SK-N-SH treated with all-trans-retinoic acid at 6 μM for 48 hours (cell line): ENCODE data around the gene CYS1.

ENCODE experiments used
- ATAC-seq: fragments of 200-7000 bp; cut with Tn5 transposase; 3 replicates; pipeline ENCODE4 v1.9.1; 2020; ENCODE audit warnings: mild to moderate bottlenecking, moderate library complexity
- ARNTL ChIP-seq: fragments of 450-650 bp; formaldehyde crosslinking; IDR thresholded peaks from 2 replicates; pipeline ENCODE4 v1.5.0; 2020; ENCODE audit warnings: low read depth, mild to moderate bottlenecking, moderate library complexity, borderline replicate concordance
- BACH2 ChIP-seq: fragments of 250-450 bp; sonication (Bioruptor Pico); IDR thresholded peaks from 2 replicates; pipeline ENCODE4 v1.9.0; 2021; ENCODE audit warnings: mild to moderate bottlenecking, borderline replicate concordance
- CSRNP3 ChIP-seq: fragments of 250-450 bp; sonication (Bioruptor Pico); IDR thresholded peaks from 2 replicates; pipeline ENCODE4 v1.5.1; 2021; ENCODE audit warnings: mild to moderate bottlenecking, moderate library complexity
- ESRRG ChIP-seq: fragments of 250-450 bp; sonication (Bioruptor Pico); IDR thresholded peaks from 2 replicates; pipeline ENCODE4 v1.6.1; 2021; ENCODE audit warnings: mild to moderate bottlenecking
- GLIS3 ChIP-seq: fragments of 250-450 bp; sonication (Bioruptor Pico); IDR thresholded peaks from 2 replicates; pipeline ENCODE4 v1.5.0; 2020; ENCODE audit warnings: mild to moderate bottlenecking, moderate library complexity
- ISL1 ChIP-seq: fragments of 250-450 bp; sonication (Bioruptor Pico); IDR thresholded peaks from 2 replicates; pipeline ENCODE4 v2.1.2; 2022; ENCODE audit warnings: mild to moderate bottlenecking, moderate library complexity
- OSR1 ChIP-seq: fragments of 250-450 bp; sonication (Bioruptor Pico); IDR thresholded peaks from 2 replicates; pipeline ENCODE4 v1.8.0; 2022; ENCODE audit warnings: moderate library complexity, mild to moderate bottlenecking, inconsistent platforms
- PATZ1 ChIP-seq: fragments of 250-450 bp; sonication (Bioruptor Pico); IDR thresholded peaks from 2 replicates; pipeline ENCODE4 v1.8.0; 2020; ENCODE audit warnings: mild to moderate bottlenecking, moderate library complexity, borderline replicate concordance
- POU6F1 ChIP-seq: fragments of 250-450 bp; sonication (Bioruptor Pico); IDR thresholded peaks from 2 replicates; pipeline ENCODE4 v1.8.0; 2021; ENCODE audit warnings: low read depth, mild to moderate bottlenecking, moderate library complexity, borderline replicate concordance
- RARB ChIP-seq: fragments of 250-450 bp; sonication (Bioruptor Pico); IDR thresholded peaks from 2 replicates; pipeline ENCODE4 v1.8.0; 2021; ENCODE audit warnings: mild to moderate bottlenecking, moderate library complexity
- SNAI2 ChIP-seq: fragments of 250-450 bp; sonication (Bioruptor Pico); IDR thresholded peaks from 2 replicates; pipeline ENCODE4 v1.5.0; 2020; ENCODE audit warnings: mild to moderate bottlenecking, moderate library complexity
- TCF4 ChIP-seq: fragments of 250-450 bp; sonication (Bioruptor Pico); IDR thresholded peaks from 2 replicates; pipeline ENCODE4 v1.8.0; 2021; ENCODE audit warnings: mild to moderate bottlenecking, moderate library complexity, borderline replicate concordance
- ZC3H10 ChIP-seq: fragments of 250-450 bp; sonication (Bioruptor Pico); IDR thresholded peaks from 2 replicates; pipeline ENCODE4 v1.5.1; 2021; ENCODE audit warnings: mild to moderate bottlenecking, moderate library complexity
- ZFP3 ChIP-seq: fragments of 250-450 bp; sonication (Bioruptor Pico); IDR thresholded peaks from 2 replicates; pipeline ENCODE4 v1.5.0; 2020; ENCODE audit warnings: mild to moderate bottlenecking, moderate library complexity
- ZNF565 ChIP-seq: fragments of 450-650 bp; formaldehyde crosslinking; conservative IDR thresholded peaks from 2 replicates; pipeline ENCODE4 v1.5.0; 2020; ENCODE audit warnings: low read depth, mild to moderate bottlenecking, moderate library complexity
- ZNF70 ChIP-seq: fragments of 450-650 bp; formaldehyde crosslinking; IDR thresholded peaks from 2 replicates; pipeline ENCODE4 v1.5.0; 2020; ENCODE audit warnings: mild to moderate bottlenecking, moderate library complexity
- TF ChIP-seq, protein P1 (sequence below): fragments of 250-450 bp; sonication (Bioruptor Pico); IDR thresholded peaks from 2 replicates; pipeline ENCODE4 v1.5.1; 2020; ENCODE audit warnings: low read depth, mild to moderate bottlenecking, moderate library complexity
- TF ChIP-seq, protein P2 (sequence below): fragments of 250-450 bp; sonication (Bioruptor Pico); IDR thresholded peaks from 2 replicates; pipeline ENCODE4 v1.5.0; 2020; ENCODE audit warnings: mild to moderate bottlenecking, moderate library complexity

The CYS1 gene

GRCh38 chr2:10058251-10059015, 21.8 kb downstream of the CYS1 start:
- no peak for ATAC-seq
- no peak for TF ChIP-seq TCF4 (CRISPR knock-in tag)

DNA sequence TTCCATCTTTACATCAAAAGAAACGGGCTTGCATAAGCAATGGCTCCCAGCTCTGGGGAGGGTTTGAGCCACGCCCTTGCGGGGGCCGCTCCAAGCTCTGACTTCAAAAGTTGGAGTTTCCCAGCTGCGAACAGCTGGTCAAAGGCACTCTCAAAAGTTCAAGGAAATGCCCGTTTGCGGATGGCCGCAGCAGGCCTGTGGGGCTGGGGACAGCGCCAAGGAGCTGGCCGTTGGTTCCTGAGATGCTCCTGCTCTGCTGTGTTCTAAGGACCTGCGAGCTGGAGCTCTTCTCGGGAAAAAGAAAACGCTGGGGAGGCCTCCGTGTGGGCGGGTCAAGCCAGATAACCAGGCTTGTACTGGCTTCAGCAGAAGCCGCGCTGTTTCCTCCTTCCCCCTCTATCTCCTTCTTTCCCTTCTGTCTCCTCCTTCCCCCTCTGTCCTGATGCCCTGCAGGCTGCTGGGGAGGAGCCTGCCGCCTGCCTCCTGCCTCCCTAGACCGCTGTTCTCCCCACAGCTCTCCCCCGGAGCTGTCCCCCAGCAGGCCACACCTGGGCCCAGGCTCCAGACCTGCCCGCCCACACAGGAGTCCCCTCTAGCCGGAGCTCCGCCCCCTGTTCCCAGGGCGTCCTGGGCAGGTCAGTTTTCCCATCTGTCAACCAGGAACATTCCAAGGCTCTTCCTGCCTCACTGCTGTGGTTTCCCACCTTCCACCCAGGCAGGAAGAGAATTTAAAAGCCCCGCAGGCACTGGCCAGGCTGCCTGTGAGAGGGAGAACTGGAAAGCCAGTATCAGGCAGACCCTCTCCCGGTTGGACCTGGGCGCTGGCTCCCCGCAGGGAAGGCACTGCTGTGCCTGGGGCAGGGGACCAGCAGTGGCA, 22.7 kb downstream of the CYS1 start:
- TF ChIP-seq ZNF70 (CRISPR knock-in tag): no peak
- TF ChIP-seq, protein P1, sequence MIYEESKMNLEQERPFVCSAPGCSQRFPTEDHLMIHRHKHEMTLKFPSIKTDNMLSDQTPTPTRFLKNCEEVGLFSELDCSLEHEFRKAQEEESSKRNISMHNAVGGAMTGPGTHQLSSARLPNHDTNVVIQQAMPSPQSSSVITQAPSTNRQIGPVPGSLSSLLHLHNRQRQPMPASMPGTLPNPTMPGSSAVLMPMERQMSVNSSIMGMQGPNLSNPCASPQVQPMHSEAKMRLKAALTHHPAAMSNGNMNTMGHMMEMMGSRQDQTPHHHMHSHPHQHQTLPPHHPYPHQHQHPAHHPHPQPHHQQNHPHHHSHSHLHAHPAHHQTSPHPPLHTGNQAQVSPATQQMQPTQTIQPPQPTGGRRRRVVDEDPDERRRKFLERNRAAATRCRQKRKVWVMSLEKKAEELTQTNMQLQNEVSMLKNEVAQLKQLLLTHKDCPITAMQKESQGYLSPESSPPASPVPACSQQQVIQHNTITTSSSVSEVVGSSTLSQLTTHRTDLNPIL (CRISPR knock-in tag): no peak
- no peak for TF ChIP-seq OSR1 (CRISPR knock-in tag)
- TF ChIP-seq, protein P2, sequence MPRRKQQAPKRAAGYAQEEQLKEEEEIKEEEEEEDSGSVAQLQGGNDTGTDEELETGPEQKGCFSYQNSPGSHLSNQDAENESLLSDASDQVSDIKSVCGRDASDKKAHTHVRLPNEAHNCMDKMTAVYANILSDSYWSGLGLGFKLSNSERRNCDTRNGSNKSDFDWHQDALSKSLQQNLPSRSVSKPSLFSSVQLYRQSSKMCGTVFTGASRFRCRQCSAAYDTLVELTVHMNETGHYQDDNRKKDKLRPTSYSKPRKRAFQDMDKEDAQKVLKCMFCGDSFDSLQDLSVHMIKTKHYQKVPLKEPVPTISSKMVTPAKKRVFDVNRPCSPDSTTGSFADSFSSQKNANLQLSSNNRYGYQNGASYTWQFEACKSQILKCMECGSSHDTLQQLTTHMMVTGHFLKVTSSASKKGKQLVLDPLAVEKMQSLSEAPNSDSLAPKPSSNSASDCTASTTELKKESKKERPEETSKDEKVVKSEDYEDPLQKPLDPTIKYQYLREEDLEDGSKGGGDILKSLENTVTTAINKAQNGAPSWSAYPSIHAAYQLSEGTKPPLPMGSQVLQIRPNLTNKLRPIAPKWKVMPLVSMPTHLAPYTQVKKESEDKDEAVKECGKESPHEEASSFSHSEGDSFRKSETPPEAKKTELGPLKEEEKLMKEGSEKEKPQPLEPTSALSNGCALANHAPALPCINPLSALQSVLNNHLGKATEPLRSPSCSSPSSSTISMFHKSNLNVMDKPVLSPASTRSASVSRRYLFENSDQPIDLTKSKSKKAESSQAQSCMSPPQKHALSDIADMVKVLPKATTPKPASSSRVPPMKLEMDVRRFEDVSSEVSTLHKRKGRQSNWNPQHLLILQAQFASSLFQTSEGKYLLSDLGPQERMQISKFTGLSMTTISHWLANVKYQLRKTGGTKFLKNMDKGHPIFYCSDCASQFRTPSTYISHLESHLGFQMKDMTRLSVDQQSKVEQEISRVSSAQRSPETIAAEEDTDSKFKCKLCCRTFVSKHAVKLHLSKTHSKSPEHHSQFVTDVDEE (CRISPR knock-in tag): no peak
- ATAC-seq: peak; percentile 7; the same call in 1 of the 3 replicates

DNA sequence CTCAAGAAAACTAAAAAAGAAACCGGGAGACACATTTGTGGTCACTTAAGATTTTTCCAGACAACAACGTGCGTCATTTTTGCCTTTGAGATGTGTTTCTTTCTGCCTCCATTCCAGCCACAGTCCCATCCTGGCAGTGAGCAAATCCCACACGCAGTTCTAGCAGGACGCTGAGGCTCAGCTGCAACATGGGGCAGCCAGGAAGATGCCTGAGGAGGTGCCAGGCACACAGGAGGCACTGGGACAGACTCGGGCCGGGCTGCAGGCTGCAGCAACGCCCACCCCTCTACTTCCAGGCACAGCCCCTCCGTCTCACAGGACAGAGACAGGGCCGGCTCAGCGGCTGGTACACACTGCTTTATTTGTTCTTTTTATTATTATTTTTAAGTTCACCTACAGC, 23.8 kb downstream of the CYS1 start:
- ATAC-seq: no peak

More for the DNA sequence above, 23.8 kb downstream of the CYS1 start:
- TF ChIP-seq BACH2 (CRISPR knock-in tag) (no peak), ESRRG (no peak), CSRNP3 (CRISPR knock-in tag) (no peak), ZNF565 (CRISPR knock-in tag) (no peak), RARB (no peak), ARNTL (CRISPR knock-in tag) (no peak), POU6F1 (CRISPR knock-in tag) (no peak), GLIS3 (CRISPR knock-in tag) (no peak), ZNF70 (CRISPR knock-in tag) (no peak), ZFP3 (no peak), ISL1 (CRISPR knock-in tag) (no peak), ZC3H10 (CRISPR knock-in tag) (no peak), TCF4 (CRISPR knock-in tag) (no peak), SNAI2 (no peak), PATZ1 (CRISPR knock-in tag) (no peak)
- TF ChIP-seq, protein P2 (CRISPR knock-in tag): no peak
